A549 (cell line): ENCODE results near the gene CCDC40. TPM values are rescaled to one million over a fixed set of nuclear protein-coding genes. Genes with fewer than 3 reads are reported as not detected.

ENCODE experiments used
- ATAC-seq, 2 experiments: fragments of 200-7000 bp in 1 of 2; fragments of >200 bp in 1 of 2; cut with Nextera tagmentation in 1 of 2; cut with Tn5 transposase in 1 of 2; 3 replicates each; pipeline versions ENCODE4 v1.8.0 to v1.9.1; 2018 to 2020; ENCODE audit warnings: mild to moderate bottlenecking in 1 of 2, moderate library complexity in 1 of 2
- CTCF ChIA-PET: fragments of 300-600 bp; sonication (Branson Sonifier 250); formaldehyde crosslinking; extraction: SDS; loops from one replicate; lab custom pipeline; 2021; ENCODE audit warnings: antibody characterized with exemption, inconsistent platforms; lab: Yijun Ruan, JAX
- POLR2A ChIA-PET: fragments of 350-600 bp; formaldehyde crosslinking; extraction: SDS; loops from one replicate; lab custom pipeline; 2021; ENCODE audit warnings: antibody characterized with exemption, inconsistent platforms; lab: Yijun Ruan, JAX
- DNase-seq, 2 experiments: peaks; one replicate each; pipeline versions ENCODE4 v3.0.0 to v3.0.0-alpha.2; 2011 to 2016; ENCODE audit warnings: low read depth in 1 of 2, low spot score in 1 of 2
- FAIRE-seq: peaks from 2 replicates; lab custom pipeline; 2011; peaks lifted over from hg19 to GRCh38; lab: Jason Lieb, UNC
- H3K27ac ChIP-seq, 2 experiments: fragments of >200 bp; sonication (Bioruptor Twin); formaldehyde crosslinking; 3 replicates each; pipeline ENCODE4 v1.5.1; 2016 to 2017
- H3K4me1 ChIP-seq: fragments of >200 bp; sonication (Bioruptor Twin); formaldehyde crosslinking; 3 replicates; pipeline ENCODE4 v1.6.1; 2016
- H3K4me2 ChIP-seq: fragments of >200 bp; sonication (Bioruptor Twin); formaldehyde crosslinking; 3 replicates; pipeline ENCODE4 v1.6.1; 2016
- H3K4me3 ChIP-seq: fragments of >200 bp; sonication (Bioruptor Twin); formaldehyde crosslinking; 3 replicates; pipeline ENCODE4 v1.5.1; 2016
- H3K9me3 ChIP-seq: fragments of >200 bp; sonication (Bioruptor Twin); formaldehyde crosslinking; 3 replicates; pipeline ENCODE4 v1.6.1; 2016
- BHLHE40 ChIP-seq: IDR thresholded peaks from 2 replicates; pipeline ENCODE4 v1.6.1; 2012; ENCODE audit warnings: low read depth, low read length, inconsistent platforms
- CBX2 ChIP-seq: fragments of 200-600 bp; sonication (generic); IDR thresholded peaks from 2 replicates; pipeline ENCODE4 v1.6.1; 2016; ENCODE audit warnings: low read depth, mild to moderate bottlenecking, borderline replicate concordance
- CEBPB ChIP-seq, 2 experiments: fragments of >200 bp in 1 of 2; sonication (Bioruptor Twin) in 1 of 2; formaldehyde crosslinking in 1 of 2; IDR thresholded peaks; 2 replicates each; pipeline ENCODE4 v1.6.1; 2012 to 2016
- CHD2 ChIP-seq: fragments of 150-350 bp; IDR thresholded peaks from 2 replicates; pipeline ENCODE4 v1.6.1; 2014; ENCODE audit warnings: low read length; ENCODE audit not compliant: partially characterized antibody
- CHD4 ChIP-seq: fragments of 200-600 bp; sonication (generic); IDR thresholded peaks from 2 replicates; pipeline ENCODE4 v1.6.1; 2016; ENCODE audit warnings: antibody characterized with exemption, mild to moderate bottlenecking, borderline replicate concordance
- ESRRA ChIP-seq: fragments of 150-350 bp; IDR thresholded peaks from 2 replicates; pipeline ENCODE4 v1.6.1; 2014; ENCODE audit warnings: mild to moderate bottlenecking, low read length, borderline replicate concordance
- FOSB ChIP-seq: fragments of 250-450 bp; sonication (Bioruptor Pico); IDR thresholded peaks from 2 replicates; pipeline ENCODE4 v1.5.0; 2020; ENCODE audit warnings: mild to moderate bottlenecking, moderate library complexity
- JUN ChIP-seq, 2 experiments: fragments of >200 bp; sonication (Bioruptor Twin); formaldehyde crosslinking; IDR thresholded peaks; 2 replicates in 1 of 2; 3 replicates in 1 of 2; pipeline ENCODE4 v1.6.1; 2016 to 2017
- KDM1A ChIP-seq: fragments of 200-600 bp; sonication (generic); IDR thresholded peaks from 2 replicates; pipeline ENCODE4 v1.6.1; 2016; ENCODE audit warnings: low read depth, mild to moderate bottlenecking
- KDM5A ChIP-seq: fragments of 200-600 bp; sonication (generic); IDR thresholded peaks from 2 replicates; pipeline ENCODE4 v1.6.1; 2016; ENCODE audit warnings: antibody characterized with exemption, mild to moderate bottlenecking
- MAFK ChIP-seq: fragments of 450-650 bp; IDR thresholded peaks from 2 replicates; pipeline ENCODE4 v1.6.1; 2014; ENCODE audit not compliant: partially characterized antibody
- MAX ChIP-seq: IDR thresholded peaks from 2 replicates; pipeline ENCODE4 v1.6.1; 2012
- NFE2L2 ChIP-seq: fragments of 150-350 bp; conservative IDR thresholded peaks from 2 replicates; pipeline ENCODE4 v1.6.1; 2014; ENCODE audit warnings: low read length
- NR3C1 ChIP-seq: fragments of >200 bp; sonication (Bioruptor Twin); formaldehyde crosslinking; IDR thresholded peaks from 3 replicates; pipeline ENCODE4 v1.6.1; 2017
- PBX3 ChIP-seq: IDR thresholded peaks from 2 replicates; pipeline ENCODE4 v1.6.1; 2012
- SREBF2 ChIP-seq: fragments of 450-650 bp; IDR thresholded peaks from 2 replicates; pipeline ENCODE4 v1.6.1; 2014; ENCODE audit warnings: mild to moderate bottlenecking, moderate library complexity
- TFCP2L1 ChIP-seq: fragments of 250-450 bp; sonication (Bioruptor Pico); IDR thresholded peaks from 2 replicates; pipeline ENCODE4 v1.5.0; 2021; ENCODE audit warnings: mild to moderate bottlenecking
- ZSCAN20 ChIP-seq: fragments of 250-450 bp; sonication (Bioruptor Pico); IDR thresholded peaks from 2 replicates; pipeline ENCODE4 v1.8.0; 2022; ENCODE audit warnings: mild to moderate bottlenecking, moderate library complexity
- WGBS: methylation state at CpG from one replicate; pipeline ENCODE4 v1.1.6; 2017; ENCODE audit errors: missing lambda C conversion rate; 5-methylcytosine and 5-hydroxymethylcytosine counted together
- polyA plus RNA-seq, 4 experiments: library from polyadenylated mRNA; depleted of rRNA in 3 of 4; stranded (reverse); fragments of >200 nt; fragmentation: RNase III in 1 of 4; extraction: RNeasy Plus Mini Kit Qiagen cat#74134 plus additional on column Dnase treatment in 1 of 4; gene quantifications; 2 replicates in 3 of 4; 3 replicates in 1 of 4; pipeline ENCODE4 v1.2.3, GENCODE V29; 2011 to 2017
- TF ChIP-seq, protein P1 (sequence below): fragments of >200 bp; sonication (Bioruptor Twin); formaldehyde crosslinking; IDR thresholded peaks from 2 replicates; pipeline ENCODE4 v1.6.1; 2016
- TF ChIP-seq, protein P2 (sequence below): IDR thresholded peaks from 2 replicates; pipeline ENCODE4 v1.6.1; 2012; ENCODE audit warnings: low read depth, borderline replicate concordance
- TF ChIP-seq, protein P3 (sequence below): fragments of >200 bp; sonication (Bioruptor Twin); formaldehyde crosslinking; IDR thresholded peaks from 3 replicates; pipeline ENCODE4 v1.5.1; 2016
- TF ChIP-seq, protein P4 (sequence below): fragments of 150-350 bp; IDR thresholded peaks from 2 replicates; pipeline ENCODE4 v1.6.1; 2014; ENCODE audit warnings: low read depth, mild to moderate bottlenecking, low read length

Gene CCDC40
- polyA plus RNA-seq, 2 of the 4 experiments (the other 2 are of a cell fraction), result 5.9 to 11.3 TPM

DNA sequence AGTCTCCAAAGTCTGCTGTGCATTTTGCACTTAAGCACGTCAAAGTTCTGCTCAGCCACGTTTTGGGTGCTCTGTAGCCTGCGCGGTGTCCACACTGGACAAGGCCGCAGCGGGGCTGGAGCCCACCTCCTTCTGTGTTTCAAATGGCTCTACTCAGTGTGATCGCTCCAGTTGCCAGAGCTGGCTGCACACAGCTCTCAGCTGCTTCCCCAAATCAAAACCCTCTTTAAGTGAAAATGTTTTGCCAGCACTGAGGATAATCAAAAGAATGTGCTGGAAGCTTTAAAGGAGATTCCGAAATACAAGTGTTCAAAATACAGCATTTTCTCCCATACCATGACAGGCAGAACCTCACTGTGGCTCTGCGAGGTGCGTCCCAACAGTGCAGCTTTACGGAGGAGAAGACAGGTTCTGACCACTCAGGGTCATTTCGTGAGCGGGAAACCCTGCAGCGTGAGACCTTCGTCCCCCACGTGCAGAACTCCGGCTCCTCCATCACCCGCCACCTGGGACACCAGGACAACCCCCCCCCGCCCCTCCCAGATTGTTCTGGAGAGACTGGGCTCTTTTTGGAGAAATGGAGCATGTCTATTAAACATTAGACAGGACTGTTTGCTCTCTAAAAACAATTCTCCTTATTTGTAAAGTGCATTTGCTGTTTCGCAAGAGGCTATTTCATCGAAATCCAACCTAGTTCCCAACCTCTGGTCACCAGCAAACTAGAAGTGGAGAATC, 17.4 kb upstream of the CCDC40 start:
- TF ChIP-seq CEBPB (IDR thresholded peaks at IDR 0.05), result peak; percentile 75 to 82
- TF ChIP-seq CBX2, result no peak
- Histone ChIP-seq H3K27ac (no peak overlapping the region), H3K9me3 (peaks cover 11% of the 10 kb centered on the region; the same call in 2 of the 3 replicates), H3K4me3 (no peak overlapping the region), H3K4me1 (peaks cover 18% of the 10 kb centered on the region), H3K4me2 (peak overlapping the region; percentile 46)
- FAIRE-seq (no peak), DNase-seq (no peak), ATAC-seq (no peak; a peak in 2 of 6 replicates)
- ChIA-PET CTCF (interaction anchor here (1.2 to 6.6 kb wide), 4 partner anchors 12 to 174 kb away, joined by 4 to 87 read pairs (median 5); no protein-coding TSS in a partner anchor), POLR2A (no interaction called here)
- WGBS, result 86% methylated on average over 20 of the region's 21 CpGs

- ChIA-PET CTCF (interaction anchor here (0.8 to 4.1 kb wide), 6 partner anchors 10 to 960 kb away, joined by 3 to 37 read pairs (median 4); no protein-coding TSS in a partner anchor), POLR2A (no interaction called here)
- H3K9me3 ChIP-seq, result no peaks in the 10 kb centered on the region
- WGBS, result 95% methylated on average over 2 of the region's 2 CpGs
- no peak overlapping the region for H3K4me3 ChIP-seq
- no peak for DNase-seq
- H3K27ac ChIP-seq, result no peak overlapping the region
- no peak for TF ChIP-seq KDM1A
- no peak for TF ChIP-seq JUN (IDR thresholded peaks at IDR 0.05)
- TF ChIP-seq SREBF2, result no peak
- TF ChIP-seq MAX, result no peak
- TF ChIP-seq CHD4, result no peak
- no peak for TF ChIP-seq CHD2
- no peak for TF ChIP-seq PBX3
- TF ChIP-seq, protein P1, sequence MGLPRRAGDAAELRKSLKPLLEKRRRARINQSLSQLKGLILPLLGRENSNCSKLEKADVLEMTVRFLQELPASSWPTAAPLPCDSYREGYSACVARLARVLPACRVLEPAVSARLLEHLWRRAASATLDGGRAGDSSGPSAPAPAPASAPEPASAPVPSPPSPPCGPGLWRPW, result no peak
- no peak for TF ChIP-seq MAFK
- TF ChIP-seq NR3C1, result no peak
- H3K4me1 ChIP-seq, result peaks cover 18% of the 10 kb centered on the region
- no peak for FAIRE-seq
- ATAC-seq, result no peak
- no peak overlapping the region for H3K4me2 ChIP-seq
Observed at GRCh38 chr17:80021600-80021999, 14.8 kb upstream of the CCDC40 start.

DNA sequence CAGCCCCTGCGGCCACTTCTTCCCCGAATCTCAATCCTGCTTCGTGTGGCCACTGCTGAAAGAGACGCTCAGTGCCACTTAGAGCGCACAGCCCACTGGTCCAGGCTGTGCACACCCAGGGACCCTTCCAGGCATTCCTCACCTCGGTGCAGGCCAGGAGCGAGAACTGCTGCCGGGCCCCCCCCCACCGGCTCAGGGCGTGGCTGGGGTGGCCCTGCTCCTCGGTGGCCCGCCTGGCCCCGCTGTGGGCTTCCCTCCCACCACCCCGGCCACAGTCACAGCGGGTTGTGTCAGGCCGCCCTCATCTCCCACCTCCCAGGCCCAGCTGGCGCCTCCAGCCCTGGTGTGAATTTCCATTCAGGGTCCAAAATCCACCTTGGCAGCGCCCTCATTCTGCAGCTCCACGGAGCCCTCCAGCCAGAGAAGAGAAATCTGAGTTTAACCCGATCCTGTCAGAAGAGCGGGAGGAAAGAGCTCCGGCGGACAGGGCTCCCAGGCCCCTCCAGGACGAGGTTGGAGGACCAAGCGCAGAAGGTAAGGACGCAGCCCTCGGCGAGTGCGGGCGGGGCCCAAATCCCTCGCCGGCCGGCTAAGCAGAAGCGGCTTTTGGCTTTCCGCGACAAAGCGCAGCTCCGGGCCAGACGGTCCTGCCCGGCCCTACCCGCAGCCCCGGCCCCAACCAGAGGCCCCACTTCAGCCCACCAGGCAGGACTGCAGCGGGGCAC, 12.8 kb upstream of the CCDC40 start:
- DNase-seq (no peak), FAIRE-seq (no peak), ATAC-seq (peak; percentile 14 to 34; a peak in 3 of 6 replicates)
- WGBS, result 95% methylated on average over 37 of the region's 43 CpGs
- POLR2A ChIA-PET, result interaction anchor here (0.9 kb wide), 1 partner anchor 10 kb away, joined by 4 read pairs; no protein-coding TSS in a partner anchor
- Histone ChIP-seq H3K4me1 (peaks cover 18% of the 10 kb centered on the region), H3K9me3 (no peaks in the 10 kb centered on the region), H3K27ac (no peak overlapping the region), H3K4me2 (no peak overlapping the region), H3K4me3 (no peak overlapping the region)
- CTCF ChIA-PET, result interaction anchor here (1.1 to 4.1 kb wide), 4 partner anchors 10 to 78 kb away, joined by 3 to 37 read pairs (median 4); partner anchors contain the start of gene GAA
- TF ChIP-seq, protein P2, sequence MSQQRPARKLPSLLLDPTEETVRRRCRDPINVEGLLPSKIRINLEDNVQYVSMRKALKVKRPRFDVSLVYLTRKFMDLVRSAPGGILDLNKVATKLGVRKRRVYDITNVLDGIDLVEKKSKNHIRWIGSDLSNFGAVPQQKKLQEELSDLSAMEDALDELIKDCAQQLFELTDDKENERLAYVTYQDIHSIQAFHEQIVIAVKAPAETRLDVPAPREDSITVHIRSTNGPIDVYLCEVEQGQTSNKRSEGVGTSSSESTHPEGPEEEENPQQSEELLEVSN, result no peak
- TF ChIP-seq ESRRA, result no peak
- no peak for TF ChIP-seq TFCP2L1 (CRISPR knock-in tag)
- TF ChIP-seq, protein P3, sequence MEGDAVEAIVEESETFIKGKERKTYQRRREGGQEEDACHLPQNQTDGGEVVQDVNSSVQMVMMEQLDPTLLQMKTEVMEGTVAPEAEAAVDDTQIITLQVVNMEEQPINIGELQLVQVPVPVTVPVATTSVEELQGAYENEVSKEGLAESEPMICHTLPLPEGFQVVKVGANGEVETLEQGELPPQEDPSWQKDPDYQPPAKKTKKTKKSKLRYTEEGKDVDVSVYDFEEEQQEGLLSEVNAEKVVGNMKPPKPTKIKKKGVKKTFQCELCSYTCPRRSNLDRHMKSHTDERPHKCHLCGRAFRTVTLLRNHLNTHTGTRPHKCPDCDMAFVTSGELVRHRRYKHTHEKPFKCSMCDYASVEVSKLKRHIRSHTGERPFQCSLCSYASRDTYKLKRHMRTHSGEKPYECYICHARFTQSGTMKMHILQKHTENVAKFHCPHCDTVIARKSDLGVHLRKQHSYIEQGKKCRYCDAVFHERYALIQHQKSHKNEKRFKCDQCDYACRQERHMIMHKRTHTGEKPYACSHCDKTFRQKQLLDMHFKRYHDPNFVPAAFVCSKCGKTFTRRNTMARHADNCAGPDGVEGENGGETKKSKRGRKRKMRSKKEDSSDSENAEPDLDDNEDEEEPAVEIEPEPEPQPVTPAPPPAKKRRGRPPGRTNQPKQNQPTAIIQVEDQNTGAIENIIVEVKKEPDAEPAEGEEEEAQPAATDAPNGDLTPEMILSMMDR, result no peak
- TF ChIP-seq BHLHE40, result no peak
- TF ChIP-seq NFE2L2, result no peak
- TF ChIP-seq ZSCAN20, result no peak
- TF ChIP-seq FOSB (CRISPR knock-in tag), result no peak
- TF ChIP-seq JUN (IDR thresholded peaks at IDR 0.05), result no peak
- no peak for TF ChIP-seq KDM1A
- TF ChIP-seq, protein P4, sequence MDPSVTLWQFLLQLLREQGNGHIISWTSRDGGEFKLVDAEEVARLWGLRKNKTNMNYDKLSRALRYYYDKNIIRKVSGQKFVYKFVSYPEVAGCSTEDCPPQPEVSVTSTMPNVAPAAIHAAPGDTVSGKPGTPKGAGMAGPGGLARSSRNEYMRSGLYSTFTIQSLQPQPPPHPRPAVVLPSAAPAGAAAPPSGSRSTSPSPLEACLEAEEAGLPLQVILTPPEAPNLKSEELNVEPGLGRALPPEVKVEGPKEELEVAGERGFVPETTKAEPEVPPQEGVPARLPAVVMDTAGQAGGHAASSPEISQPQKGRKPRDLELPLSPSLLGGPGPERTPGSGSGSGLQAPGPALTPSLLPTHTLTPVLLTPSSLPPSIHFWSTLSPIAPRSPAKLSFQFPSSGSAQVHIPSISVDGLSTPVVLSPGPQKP, result no peak
- no peak for TF ChIP-seq KDM5A
- no peak for TF ChIP-seq SREBF2
- TF ChIP-seq MAFK, result no peak
